IPS DF 6.9 (cell line): ENCODE measurements around the gene TRIM15.

Source experiments
- DNase-seq: peaks from one replicate; pipeline ENCODE4 v3.0.0-alpha.2; 2013; ENCODE audit warnings: low read depth, low spot score
- H3K27ac ChIP-seq: one replicate; pipeline ENCODE4 v1.5.1; 2013; ENCODE audit warnings: low read length, control low read depth
- H3K27me3 ChIP-seq: 2 replicates; pipeline ENCODE4 v1.6.1; 2013; ENCODE audit warnings: mild to moderate bottlenecking, low read length; ENCODE audit not compliant: control insufficient read depth, insufficient read depth
- H3K36me3 ChIP-seq: 2 replicates; pipeline ENCODE4 v1.6.1; 2013; ENCODE audit warnings: low read length; ENCODE audit not compliant: control insufficient read depth, insufficient read depth
- H3K4me1 ChIP-seq: 2 replicates; pipeline ENCODE4 v1.6.1; 2013; ENCODE audit warnings: low read length; ENCODE audit not compliant: control insufficient read depth, insufficient read depth
- H3K4me3 ChIP-seq: 2 replicates; pipeline ENCODE4 v1.5.1; 2013; ENCODE audit warnings: mild to moderate bottlenecking, low read length
- H3K9me3 ChIP-seq: 2 replicates; pipeline ENCODE4 v1.6.1; 2013; ENCODE audit warnings: low read length, inconsistent platforms; ENCODE audit not compliant: control insufficient read depth, insufficient read depth
- WGBS: extraction: QIAGEN DNeasy Blood & Tissue Kit; methylation state at CpG from one replicate; pipeline ENCODE4 v1.1.7; 2013; ENCODE audit warnings: mixed read lengths, missing lambda C conversion rate; ENCODE audit not compliant: insufficient read length, insufficient coverage; 5-methylcytosine and 5-hydroxymethylcytosine counted together

The TRIM15 gene

GRCh38 chr6:30200551-30201281, 37.4 kb downstream of the TRIM15 start:
- no peaks in the 10 kb centered on the region for H3K27me3 ChIP-seq
- no peak overlapping the region for H3K27ac ChIP-seq
- H3K4me3 ChIP-seq: no peak overlapping the region
- H3K36me3 ChIP-seq: peaks cover 16% of the 10 kb centered on the region
- WGBS: no CpG with 5 or more reads among the region's 6 CpGs
- no peaks in the 10 kb centered on the region for H3K9me3 ChIP-seq
- DNase-seq: no peak
- H3K4me1 ChIP-seq: no peaks in the 10 kb centered on the region

GRCh38 chr6:30202366-30202765, 39.0 kb downstream of the TRIM15 start:
- Histone ChIP-seq H3K9me3 (no peaks in the 10 kb centered on the region), H3K36me3 (peaks cover 13% of the 10 kb centered on the region), H3K27ac (no peak overlapping the region), H3K4me3 (no peak overlapping the region), H3K4me1 (peaks cover 2% of the 10 kb centered on the region; the same call in 1 of the 2 replicates), H3K27me3 (no peaks in the 10 kb centered on the region)
- DNase-seq: no peak
- WGBS: no CpG with 5 or more reads among the region's 4 CpGs

GRCh38 chr6:30204116-30204515, 40.8 kb downstream of the TRIM15 start:
- no peak for DNase-seq

GRCh38 chr6:30206152-30206551, 42.8 kb downstream of the TRIM15 start:
- Histone ChIP-seq H3K9me3 (no peaks in the 10 kb centered on the region), H3K4me3 (no peak overlapping the region), H3K4me1 (peaks cover 4% of the 10 kb centered on the region), H3K27ac (no peak overlapping the region), H3K27me3 (no peaks in the 10 kb centered on the region), H3K36me3 (no peaks in the 10 kb centered on the region)
- WGBS: no CpG with 5 or more reads among the region's 7 CpGs
- DNase-seq: no peak

More at GRCh38 chr6:30204116-30204515, 40.8 kb downstream of the TRIM15 start:
- H3K4me1 ChIP-seq: peaks cover 4% of the 10 kb centered on the region
- H3K4me3 ChIP-seq: no peak overlapping the region
- H3K36me3 ChIP-seq: 0 out of 2 replicates have a peak, but pooled peaks cover under 1% of the 10 kb centered on the region
- no peak overlapping the region for H3K27ac ChIP-seq
- no CpG with 5 or more reads among the region's 1 CpG for WGBS
- no peaks in the 10 kb centered on the region for H3K27me3 ChIP-seq
- no peaks in the 10 kb centered on the region for H3K9me3 ChIP-seq

GRCh38 chr6:30206799-30207618, 43.7 kb downstream of the TRIM15 start:
- Histone ChIP-seq H3K4me3 (no peak overlapping the region), H3K27me3 (no peaks in the 10 kb centered on the region), H3K36me3 (no peaks in the 10 kb centered on the region), H3K4me1 (peaks cover 4% of the 10 kb centered on the region), H3K9me3 (no peaks in the 10 kb centered on the region), H3K27ac (no peak overlapping the region)
- no CpG with 5 or more reads among the region's 11 CpGs for WGBS
- no peak for DNase-seq

- no CpG with 5 or more reads among the region's 4 CpGs for WGBS
- no peaks in the 10 kb centered on the region for H3K9me3 ChIP-seq
- H3K36me3 ChIP-seq: no peaks in the 10 kb centered on the region
- no peak overlapping the region for H3K27ac ChIP-seq
- no peak for DNase-seq
- H3K4me1 ChIP-seq: peaks cover 4% of the 10 kb centered on the region
- H3K27me3 ChIP-seq: no peaks in the 10 kb centered on the region
- H3K4me3 ChIP-seq: no peak overlapping the region
Measured at GRCh38 chr6:30207619-30208295, 44.4 kb downstream of the TRIM15 start.

- Histone ChIP-seq H3K27ac (no peak overlapping the region), H3K36me3 (no peaks in the 10 kb centered on the region), H3K9me3 (no peaks in the 10 kb centered on the region), H3K4me1 (peaks cover 4% of the 10 kb centered on the region), H3K4me3 (no peak overlapping the region), H3K27me3 (no peaks in the 10 kb centered on the region)
- DNase-seq: no peak
- no CpG with 5 or more reads among the region's 2 CpGs for WGBS
Measured at GRCh38 chr6:30211306-30211705, 48.0 kb downstream of the TRIM15 start.

GRCh38 chr6:30211899-30212298, 48.6 kb downstream of the TRIM15 start:
- no peaks in the 10 kb centered on the region for H3K36me3 ChIP-seq
- no peak for DNase-seq
- H3K4me3 ChIP-seq: no peak overlapping the region
- no peaks in the 10 kb centered on the region for H3K9me3 ChIP-seq
- no peak overlapping the region for H3K27ac ChIP-seq
- H3K4me1 ChIP-seq: peaks cover 2% of the 10 kb centered on the region
- no peaks in the 10 kb centered on the region for H3K27me3 ChIP-seq
- no CpG with 5 or more reads among the region's 3 CpGs for WGBS

- Histone ChIP-seq H3K27ac (no peak within 1 kb of the TSS), H3K4me3 (peak within 1 kb of the TSS; percentile 77), H3K27me3 (no peaks in the 10 kb centered on the region), H3K4me1 (no peaks in the 10 kb centered on the region), H3K9me3 (no peaks in the 10 kb centered on the region), H3K36me3 (no peaks in the 10 kb centered on the region)
- DNase-seq: peak; percentile 95
- no CpG with 5 or more reads among the region's 59 CpGs for WGBS
Measured at GRCh38 chr6:30212865-30213666, 49.7 kb downstream of the TRIM15 start, which contains the start of gene TRIM26. TSS of gene TRIM26 (minus strand) at chr6:30213406. CDS start at chr6:30199103, 14,303 bp downstream.

GRCh38 chr6:30213667-30213956, 50.3 kb downstream of the TRIM15 start:
- H3K27me3 ChIP-seq: no peaks in the 10 kb centered on the region
- no peak for DNase-seq
- H3K9me3 ChIP-seq: no peaks in the 10 kb centered on the region
- peak overlapping the region; percentile 46; the same call in 1 of the 2 replicates for H3K4me3 ChIP-seq
- H3K36me3 ChIP-seq: no peaks in the 10 kb centered on the region
- no peak overlapping the region for H3K27ac ChIP-seq
- no peaks in the 10 kb centered on the region for H3K4me1 ChIP-seq
- no CpG with 5 or more reads among the region's 12 CpGs for WGBS
